ENCODE measurements around the gene MEIS3.

GRCh38 chr19:47419789-47420188 lies 462 bp upstream of the MEIS3 start:
- TF ChIP-seq, protein P1, sequence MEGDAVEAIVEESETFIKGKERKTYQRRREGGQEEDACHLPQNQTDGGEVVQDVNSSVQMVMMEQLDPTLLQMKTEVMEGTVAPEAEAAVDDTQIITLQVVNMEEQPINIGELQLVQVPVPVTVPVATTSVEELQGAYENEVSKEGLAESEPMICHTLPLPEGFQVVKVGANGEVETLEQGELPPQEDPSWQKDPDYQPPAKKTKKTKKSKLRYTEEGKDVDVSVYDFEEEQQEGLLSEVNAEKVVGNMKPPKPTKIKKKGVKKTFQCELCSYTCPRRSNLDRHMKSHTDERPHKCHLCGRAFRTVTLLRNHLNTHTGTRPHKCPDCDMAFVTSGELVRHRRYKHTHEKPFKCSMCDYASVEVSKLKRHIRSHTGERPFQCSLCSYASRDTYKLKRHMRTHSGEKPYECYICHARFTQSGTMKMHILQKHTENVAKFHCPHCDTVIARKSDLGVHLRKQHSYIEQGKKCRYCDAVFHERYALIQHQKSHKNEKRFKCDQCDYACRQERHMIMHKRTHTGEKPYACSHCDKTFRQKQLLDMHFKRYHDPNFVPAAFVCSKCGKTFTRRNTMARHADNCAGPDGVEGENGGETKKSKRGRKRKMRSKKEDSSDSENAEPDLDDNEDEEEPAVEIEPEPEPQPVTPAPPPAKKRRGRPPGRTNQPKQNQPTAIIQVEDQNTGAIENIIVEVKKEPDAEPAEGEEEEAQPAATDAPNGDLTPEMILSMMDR (conservative IDR thresholded peaks at IDR 0.05; ENCODE audit: low read depth, low read length), result no peak
- TF ChIP-seq EZH2phosphoT487 (IDR thresholded peaks at IDR 0.05; ENCODE audit: borderline replicate concordance, low read length), result no peak

Data from PC-3 (cell line).